Gastroesophageal sphincter (tissue), 3 donors: ENCODE results near the gene DNAAF5.

Source experiments
- CTCF ChIP-seq, 4 experiments: fragments of 200-600 bp in 2 of 4; fragments of 450-650 bp in 2 of 4; sonication (generic) in 1 of 4; IDR thresholded peaks; one replicate each; pipeline ENCODE4 v1.5.1; 2017 to 2019; ENCODE audit warnings: antibody characterized with exemption in 4 of 4, mild to moderate bottlenecking in 2 of 4, moderate library complexity in 2 of 4
- EP300 ChIP-seq: sonication (generic); formaldehyde crosslinking; IDR thresholded peaks from one replicate; pipeline ENCODE4 v1.6.1; 2017; ENCODE audit warnings: antibody characterized with exemption, mild to moderate bottlenecking
- POLR2A ChIP-seq, 2 donors: fragments of 450-650 bp; IDR thresholded peaks; one replicate each; pipeline ENCODE4 v1.6.1; 2017; ENCODE audit warnings: antibody characterized with exemption in 2 of 2, mild to moderate bottlenecking in 2 of 2, moderate library complexity in 1 of 2
- POLR2AphosphoS5 ChIP-seq: sonication (generic); formaldehyde crosslinking; IDR thresholded peaks from one replicate; pipeline ENCODE4 v1.6.1; 2017; ENCODE audit warnings: antibody characterized with exemption

- TF ChIP-seq CTCF (IDR thresholded peaks at IDR 0.05) (no peak), POLR2AphosphoS5 (no peak), EP300 (no peak), POLR2A (IDR thresholded peaks at IDR 0.05) (no peak)
Measured at GRCh38 chr7:724298-724697, 2.2 kb upstream of the DNAAF5 start.
